ENCODE data around the gene FIBP.

The FIBP gene

GRCh38 chr11:65844231-65844872 is 43.9 kb downstream of the FIBP start:
- no peak for DNase-seq (ENCODE audit: low spot score)

GRCh38 chr11:65843811-65844210 is 44.5 kb downstream of the FIBP start:
- no peak for DNase-seq (ENCODE audit: low spot score)

- no peak for DNase-seq (ENCODE audit: low spot score)
Observed at GRCh38 chr11:65842144-65842543, 46.1 kb downstream of the FIBP start.

GRCh38 chr11:65834202-65834601 is 54.1 kb downstream of the FIBP start:
- DNase-seq (ENCODE audit: low spot score): no peak

Measured in AG08395 (cell line).